PC-9 (cell line): Measurements from ENCODE around the gene MAT2A. TPM values are rescaled to one million over a fixed set of nuclear protein-coding genes. Genes with fewer than 3 reads are reported as not detected.
"Not testable (repeated sequence)": the region's sequence is repeated elsewhere in the genome, so short reads cannot be mapped to it uniquely, and the experiment has no call there.

Experiments
- BruUV-seq: library from RNA; stranded (reverse); fragments of 400-500 nt; replicated peaks from 2 replicates; lab custom pipeline; 2021; lab: Mats Ljungman, UMichigan
- CTCF ChIA-PET: fragments of 300-600 bp; sonication (Branson Sonifier 250); formaldehyde crosslinking; loops from one replicate; lab custom pipeline; 2022; ENCODE audit warnings: antibody characterized with exemption; lab: Charles Lee
- POLR2A ChIA-PET: fragments of 300-600 bp; sonication (Branson Sonifier 250); formaldehyde crosslinking; loops from one replicate; lab custom pipeline; 2022; ENCODE audit warnings: antibody characterized with exemption; ENCODE audit not compliant: unreplicated experiment; lab: Charles Lee
- DNase-seq, 2 experiments: peaks; one replicate each; pipeline versions ENCODE4 v3.0.0 to v3.0.0-alpha.2; 2015 to 2022; ENCODE audit warnings: mixed read lengths in 1 of 2
- H2AFZ ChIP-seq: fragments of 200-600 bp; sonication (generic); 2 replicates; pipeline ENCODE4 v1.8.1; 2017; ENCODE audit warnings: antibody characterized with exemption
- H3F3A ChIP-seq: fragments of 200-600 bp; sonication (generic); 2 replicates; pipeline ENCODE4 v1.8.1; 2017; ENCODE audit warnings: antibody characterized with exemption, mild to moderate bottlenecking, low read depth; ENCODE audit not compliant: insufficient read depth
- H3K27ac ChIP-seq: fragments of 200-600 bp; sonication (generic); 2 replicates; pipeline ENCODE4 v1.6.1; 2016; ENCODE audit warnings: mixed run types
- H3K27me3 ChIP-seq: fragments of 200-600 bp; sonication (generic); 2 replicates; pipeline ENCODE4 v1.6.1; 2016; ENCODE audit warnings: low read depth, mixed run types; ENCODE audit not compliant: insufficient read depth
- H3K36me3 ChIP-seq: fragments of 200-600 bp; sonication (generic); 2 replicates; pipeline ENCODE4 v1.6.1; 2016; ENCODE audit warnings: low read depth, mixed run types
- H3K4me1 ChIP-seq: fragments of 200-600 bp; sonication (generic); replicated peaks from 2 replicates; pipeline ENCODE4 v1.6.1; 2016; ENCODE audit warnings: mixed run types; ENCODE audit not compliant: insufficient read depth
- H3K4me2 ChIP-seq: fragments of 200-600 bp; sonication (generic); 2 replicates; pipeline ENCODE4 v1.6.1; 2017; ENCODE audit warnings: mixed run types
- H3K4me3 ChIP-seq: fragments of 200-600 bp; sonication (generic); 2 replicates; pipeline ENCODE4 v1.6.1; 2016; ENCODE audit warnings: mixed run types
- H3K79me2 ChIP-seq: fragments of 200-600 bp; sonication (generic); 2 replicates; pipeline ENCODE4 v1.6.1; 2017; ENCODE audit warnings: low read depth, mixed run types
- H3K9me2 ChIP-seq: fragments of 200-600 bp; sonication (generic); 2 replicates; pipeline ENCODE4 v1.8.1; 2017; ENCODE audit warnings: mild to moderate bottlenecking; ENCODE audit not compliant: insufficient read depth
- H3K9me3 ChIP-seq: fragments of 200-600 bp; sonication (generic); 2 replicates; pipeline ENCODE4 v1.8.1; 2016; ENCODE audit warnings: low read depth; ENCODE audit not compliant: insufficient read depth
- H4K20me1 ChIP-seq: fragments of 200-600 bp; sonication (generic); 2 replicates; pipeline ENCODE4 v1.8.1; 2017; ENCODE audit not compliant: insufficient read depth
- CTCF ChIP-seq: fragments of 200-600 bp; sonication (generic); conservative IDR thresholded peaks from 2 replicates; pipeline ENCODE4 v1.6.1; 2017; ENCODE audit warnings: mixed run types, antibody characterized with exemption, mild to moderate bottlenecking, moderate library complexity
- EZH2 ChIP-seq: fragments of 200-600 bp; sonication (generic); IDR thresholded peaks from 2 replicates; pipeline ENCODE4 v1.8.0; 2017; ENCODE audit warnings: antibody characterized with exemption, low read depth
- intact Hi-C: fragments of 100-400 bp; cut with micrococcal nuclease; formaldehyde crosslinking; loops from one replicate; pipeline ENCODE4 v1.10.0; 2022; ENCODE audit not compliant: unreplicated experiment
- total RNA-seq: library from RNA; stranded (reverse); gene quantifications from 2 replicates; pipeline ENCODE4 v1.2.3, GENCODE V29; 2021

Gene MAT2A
- total RNA-seq, 1 experiment from 2014 or later = 206 TPM

DNA sequence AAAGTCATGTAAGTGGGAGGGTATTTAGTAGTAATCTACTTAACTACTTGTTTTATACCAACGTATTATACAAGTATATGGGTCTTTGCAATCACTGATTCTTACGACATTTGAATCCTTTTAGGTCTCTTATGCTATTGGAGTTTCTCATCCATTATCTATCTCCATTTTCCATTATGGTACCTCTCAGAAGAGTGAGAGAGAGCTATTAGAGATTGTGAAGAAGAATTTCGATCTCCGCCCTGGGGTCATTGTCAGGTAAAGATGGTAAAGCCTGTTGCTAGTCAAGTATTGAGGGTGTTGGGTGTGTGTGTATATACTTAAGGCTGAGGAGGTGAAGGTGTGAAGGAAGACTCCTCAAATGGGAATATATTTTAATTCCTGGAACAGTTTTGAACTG lies 3.8 kb downstream of the MAT2A start:
- Histone ChIP-seq H3K4me2 (peak overlapping the region; percentile 87), H4K20me1 (peaks cover 69% of the 10 kb centered on the region), H2AFZ (no peak overlapping the region), H3K27me3 (no peaks in the 10 kb centered on the region), H3F3A (peaks cover 92% of the 10 kb centered on the region), H3K27ac (peak overlapping the region; percentile 97), H3K9me3 (no peaks in the 10 kb centered on the region), H3K79me2 (peaks cover 54% of the 10 kb centered on the region), H3K4me1 (peaks cover 25% of the 10 kb centered on the region), H3K4me3 (peak overlapping the region; percentile 12; the same call in 1 of the 2 replicates), H3K9me2 (no peaks in the 10 kb centered on the region), H3K36me3 (peaks cover 53% of the 10 kb centered on the region)
- no peak for DNase-seq
- intact Hi-C loops = no loop called here
- no TSS peak for BruUV-seq
- TF ChIP-seq EZH2 = no peak
- no peak for TF ChIP-seq CTCF
- CTCF ChIA-PET = no interaction called here
- POLR2A ChIA-PET = no interaction called here

GRCh38 chr2:85544254-85544691 lies 5.3 kb downstream of the MAT2A start:
- CTCF ChIA-PET, H3K9me2 ChIP-seq, H3K9me3 ChIP-seq, intact Hi-C loops, H3K4me3 ChIP-seq, BruUV-seq, H3K27me3 ChIP-seq, H3K27ac ChIP-seq, DNase-seq, H3K4me2 ChIP-seq, H2AFZ ChIP-seq: not testable (repeated sequence)
- POLR2A ChIA-PET = interaction anchor here (0.6 kb wide), 2 partner anchors 115 to 212 kb away, joined by 3 to 10 read pairs; no protein-coding TSS in a partner anchor
- Histone ChIP-seq H4K20me1 (peaks cover 69% of the 10 kb centered on the region), H3K36me3 (peaks cover 53% of the 10 kb centered on the region), H3K4me1 (peaks cover 25% of the 10 kb centered on the region), H3F3A (peaks cover 96% of the 10 kb centered on the region), H3K79me2 (peaks cover 45% of the 10 kb centered on the region)

DNA sequence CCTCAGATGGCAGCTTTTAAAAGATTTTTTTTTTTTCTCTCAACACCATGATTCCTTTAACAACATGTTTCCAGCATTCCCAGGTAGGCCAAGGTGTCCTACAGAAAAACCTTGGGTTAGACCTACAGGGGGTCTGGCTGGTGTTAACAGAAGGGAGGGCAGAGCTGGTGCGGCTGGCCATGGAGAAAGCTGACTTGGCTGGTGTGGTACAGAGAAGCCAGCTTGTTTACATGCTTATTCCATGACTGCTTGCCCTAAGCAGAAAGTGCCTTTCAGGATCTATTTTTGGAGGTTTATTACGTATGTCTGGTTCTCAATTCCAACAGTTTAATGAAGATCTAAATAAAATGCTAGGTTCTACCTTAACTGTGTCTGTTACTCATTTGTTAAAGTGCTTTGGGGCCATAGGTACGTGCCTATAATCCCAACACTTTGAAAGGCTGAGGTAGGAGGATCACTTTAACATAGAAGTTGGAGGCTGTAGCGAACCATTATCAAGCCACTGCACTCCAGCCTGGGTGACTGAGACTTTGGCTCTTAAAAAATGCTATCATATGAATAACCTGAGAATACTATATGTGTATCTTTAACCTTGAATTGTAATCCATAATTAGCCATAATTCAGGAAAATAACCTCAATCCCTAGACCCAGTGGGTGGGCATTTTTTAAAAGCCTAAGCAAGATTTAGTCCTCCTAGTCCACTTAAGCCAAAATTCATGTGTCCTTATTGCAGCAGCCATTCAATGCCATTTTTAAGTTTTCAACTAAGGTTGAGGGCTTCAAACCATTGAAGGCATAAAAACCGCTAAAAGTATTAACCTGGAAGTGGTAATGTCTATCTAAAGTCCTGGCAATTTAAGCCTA lies 6.2 kb downstream of the MAT2A start:
- H3K27me3 ChIP-seq, H3K9me3 ChIP-seq, H3K4me3 ChIP-seq, intact Hi-C loops, H3K9me2 ChIP-seq, H3K27ac ChIP-seq, H2AFZ ChIP-seq, CTCF ChIA-PET, BruUV-seq, H3K4me2 ChIP-seq, DNase-seq: not testable (repeated sequence)
- Histone ChIP-seq H3K4me1 (peaks cover 25% of the 10 kb centered on the region), H3K79me2 (peaks cover 36% of the 10 kb centered on the region), H3F3A (peaks cover 94% of the 10 kb centered on the region), H3K36me3 (peaks cover 49% of the 10 kb centered on the region), H4K20me1 (peaks cover 61% of the 10 kb centered on the region)
- POLR2A ChIA-PET = interaction anchor here (0.6 to 1.0 kb wide), 5 partner anchors 16 to 488 kb away, joined by 3 to 5 read pairs (median 4); partner anchors contain the start of gene GGCX

DNA sequence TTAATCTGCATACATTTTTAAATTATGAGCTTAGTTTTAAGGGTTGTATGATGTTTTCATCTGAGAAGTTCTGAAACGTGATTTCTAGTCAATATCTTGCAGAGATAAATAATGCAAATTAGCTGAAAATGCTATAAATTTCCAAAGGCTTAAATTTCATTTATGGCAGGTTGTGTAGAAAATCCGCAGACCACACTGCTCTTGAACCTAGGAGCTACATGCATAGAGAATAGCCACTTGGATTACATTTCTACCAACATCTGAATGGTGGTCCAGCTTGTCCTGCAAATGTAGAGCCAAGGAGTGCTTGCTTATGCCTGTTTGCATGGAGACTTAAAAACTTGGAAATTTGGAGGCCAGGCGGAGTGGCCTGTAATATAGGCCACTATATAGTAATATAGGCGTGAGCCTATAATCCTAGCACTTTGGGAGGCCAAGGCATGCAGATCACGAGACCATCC lies 6.8 kb downstream of the MAT2A start:
- H3K9me2 ChIP-seq = no peaks in the 10 kb centered on the region
- peaks cover 91% of the 10 kb centered on the region for H3F3A ChIP-seq
- no peak overlapping the region for H2AFZ ChIP-seq
- no peak overlapping the region for H3K4me3 ChIP-seq
- intact Hi-C loops = no loop called here
- no peak for DNase-seq
- H3K4me2 ChIP-seq = no peak overlapping the region
- POLR2A ChIA-PET = interaction anchor here (0.6 to 1.0 kb wide), 5 partner anchors 11 to 489 kb away, joined by 3 to 5 read pairs (median 3); no protein-coding TSS in a partner anchor
- H3K9me3 ChIP-seq = no peaks in the 10 kb centered on the region
- no TSS peak for BruUV-seq
- peaks cover 25% of the 10 kb centered on the region for H3K4me1 ChIP-seq
- peaks cover 42% of the 10 kb centered on the region for H3K36me3 ChIP-seq
- peaks cover 55% of the 10 kb centered on the region for H4K20me1 ChIP-seq
- H3K27me3 ChIP-seq = no peaks in the 10 kb centered on the region
- TF ChIP-seq CTCF = no peak
- TF ChIP-seq EZH2 = no peak
- no peak overlapping the region; the same call in 1 of the 2 replicates for H3K27ac ChIP-seq
- CTCF ChIA-PET = no interaction called here
- H3K79me2 ChIP-seq = peaks cover 29% of the 10 kb centered on the region
